GM12874 (cell line): Measurements from ENCODE around the gene UBE2J2.
A peak's percentile ranks its signal among the peaks of the same experiment; 100 is the strongest.

Experiments
- TF ChIP-seq, protein P1 (sequence below): IDR thresholded peaks from 2 replicates; pipeline ENCODE4 v1.5.1; 2011; ENCODE audit warnings: low read depth, mild to moderate bottlenecking, control low read depth, low read length, moderate library complexity; ENCODE audit not compliant: insufficient read depth

UBE2J2 gene

DNA sequence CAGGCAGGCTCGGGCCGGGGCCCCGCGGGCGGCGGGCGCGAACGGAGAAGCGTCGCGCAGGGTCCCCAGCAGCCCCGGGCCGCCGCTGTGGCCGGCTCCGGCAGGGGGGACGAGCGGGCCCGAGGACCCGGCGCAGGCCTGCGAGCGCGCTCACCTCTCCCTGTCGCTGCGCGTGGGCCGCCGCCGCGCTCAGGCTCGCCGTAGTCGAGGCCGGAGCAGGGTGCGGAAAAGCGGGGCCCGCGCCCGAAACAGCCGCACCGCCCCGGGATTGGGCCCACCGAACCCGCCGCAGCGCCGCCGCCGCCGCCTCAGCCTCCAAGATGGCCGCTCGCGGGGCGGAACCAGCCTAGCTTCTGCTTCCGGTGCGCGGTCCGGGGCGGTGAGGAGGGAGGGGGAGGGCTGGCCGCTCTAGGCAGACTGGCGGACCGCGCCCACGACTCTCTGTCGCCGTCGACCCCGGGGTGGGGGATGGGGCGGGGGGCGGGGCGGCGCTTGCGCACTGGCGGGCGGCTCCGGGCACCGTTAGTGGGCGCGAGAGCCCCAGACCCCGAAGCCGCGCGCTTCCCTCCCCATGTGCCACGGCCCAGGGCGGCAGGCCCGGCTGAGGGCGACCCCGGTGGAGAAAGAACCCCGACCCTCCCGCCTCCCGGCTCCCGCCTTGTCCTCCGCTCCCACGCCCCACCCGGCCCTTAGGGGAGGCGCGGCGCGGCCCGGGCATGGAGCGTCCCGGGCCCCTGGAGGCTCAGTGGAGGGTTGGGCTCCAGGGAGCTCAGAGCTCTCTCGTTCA, at the start of gene UBE2J2:
UBE2J2 (minus strand) TSS at position 343 of the 787 bp plus-strand sequence. CDS start 5,862 bp downstream, outside the sequence.
- TF ChIP-seq, protein P1, sequence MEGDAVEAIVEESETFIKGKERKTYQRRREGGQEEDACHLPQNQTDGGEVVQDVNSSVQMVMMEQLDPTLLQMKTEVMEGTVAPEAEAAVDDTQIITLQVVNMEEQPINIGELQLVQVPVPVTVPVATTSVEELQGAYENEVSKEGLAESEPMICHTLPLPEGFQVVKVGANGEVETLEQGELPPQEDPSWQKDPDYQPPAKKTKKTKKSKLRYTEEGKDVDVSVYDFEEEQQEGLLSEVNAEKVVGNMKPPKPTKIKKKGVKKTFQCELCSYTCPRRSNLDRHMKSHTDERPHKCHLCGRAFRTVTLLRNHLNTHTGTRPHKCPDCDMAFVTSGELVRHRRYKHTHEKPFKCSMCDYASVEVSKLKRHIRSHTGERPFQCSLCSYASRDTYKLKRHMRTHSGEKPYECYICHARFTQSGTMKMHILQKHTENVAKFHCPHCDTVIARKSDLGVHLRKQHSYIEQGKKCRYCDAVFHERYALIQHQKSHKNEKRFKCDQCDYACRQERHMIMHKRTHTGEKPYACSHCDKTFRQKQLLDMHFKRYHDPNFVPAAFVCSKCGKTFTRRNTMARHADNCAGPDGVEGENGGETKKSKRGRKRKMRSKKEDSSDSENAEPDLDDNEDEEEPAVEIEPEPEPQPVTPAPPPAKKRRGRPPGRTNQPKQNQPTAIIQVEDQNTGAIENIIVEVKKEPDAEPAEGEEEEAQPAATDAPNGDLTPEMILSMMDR: 0 out of 2 replicates have a peak, but pooled peaks have one; percentile 3

DNA sequence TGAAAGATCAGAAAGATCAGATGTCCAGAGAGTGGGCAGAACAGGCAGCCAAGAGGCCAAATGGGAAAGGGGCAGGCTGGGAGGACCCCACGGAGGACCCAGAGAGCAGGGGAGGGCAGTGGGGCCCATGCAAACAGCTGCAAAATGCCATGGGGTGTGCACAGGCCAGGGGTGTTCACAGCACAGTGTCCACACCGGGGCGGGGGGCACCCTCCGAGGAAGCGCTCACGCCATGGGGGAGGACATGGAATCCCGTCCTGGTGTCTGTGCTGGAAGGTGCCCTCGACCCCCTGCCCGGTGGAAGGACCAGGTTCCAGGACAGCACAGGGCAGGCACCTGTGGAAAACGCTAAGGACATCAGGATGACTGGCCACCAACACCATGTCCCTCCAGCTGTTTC, 49.3 kb upstream of the UBE2J2 start:
- TF ChIP-seq, protein P1: no peak

DNA sequence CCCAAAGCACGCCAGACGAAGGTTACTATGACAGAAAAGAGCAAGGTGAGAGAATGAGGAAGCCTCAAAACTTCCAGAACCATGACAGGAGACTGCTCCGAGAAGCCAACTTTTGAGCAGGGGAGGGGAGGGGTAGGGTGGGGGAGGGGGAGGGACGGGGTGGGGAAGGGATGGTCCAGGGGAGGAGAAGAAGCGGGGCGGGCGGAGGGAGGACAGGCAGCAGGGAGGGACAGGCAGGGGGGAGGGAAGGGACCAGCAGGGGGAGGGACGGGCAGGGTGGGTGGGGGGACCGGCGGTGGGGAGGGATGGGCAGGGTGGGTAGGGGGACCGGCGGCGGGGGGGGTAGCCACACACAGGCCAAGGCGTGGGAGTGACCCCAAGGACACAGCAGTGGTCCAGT, 48.8 kb upstream of the UBE2J2 start:
- TF ChIP-seq, protein P1: no peak

DNA sequence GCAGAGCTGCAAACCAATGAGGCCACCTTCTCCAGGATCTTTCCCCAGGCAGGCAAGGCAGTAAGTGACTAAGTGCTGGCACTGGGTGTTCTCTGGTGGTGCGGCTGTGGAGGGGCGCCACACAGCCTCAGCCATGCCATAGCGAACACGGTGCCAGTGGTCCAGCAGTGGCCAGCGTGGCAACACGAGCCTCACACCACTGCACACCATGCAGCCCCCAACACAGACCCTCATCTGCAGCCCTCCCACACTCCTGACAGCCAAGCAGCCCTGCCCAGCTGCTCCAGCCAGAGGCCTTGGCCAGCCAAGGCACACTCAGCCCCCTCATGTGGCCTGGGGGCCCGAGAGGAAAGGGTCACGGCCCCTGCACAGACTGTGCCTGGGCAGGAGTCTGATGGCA, 47.8 kb upstream of the UBE2J2 start:
- TF ChIP-seq, protein P1: no peak

DNA sequence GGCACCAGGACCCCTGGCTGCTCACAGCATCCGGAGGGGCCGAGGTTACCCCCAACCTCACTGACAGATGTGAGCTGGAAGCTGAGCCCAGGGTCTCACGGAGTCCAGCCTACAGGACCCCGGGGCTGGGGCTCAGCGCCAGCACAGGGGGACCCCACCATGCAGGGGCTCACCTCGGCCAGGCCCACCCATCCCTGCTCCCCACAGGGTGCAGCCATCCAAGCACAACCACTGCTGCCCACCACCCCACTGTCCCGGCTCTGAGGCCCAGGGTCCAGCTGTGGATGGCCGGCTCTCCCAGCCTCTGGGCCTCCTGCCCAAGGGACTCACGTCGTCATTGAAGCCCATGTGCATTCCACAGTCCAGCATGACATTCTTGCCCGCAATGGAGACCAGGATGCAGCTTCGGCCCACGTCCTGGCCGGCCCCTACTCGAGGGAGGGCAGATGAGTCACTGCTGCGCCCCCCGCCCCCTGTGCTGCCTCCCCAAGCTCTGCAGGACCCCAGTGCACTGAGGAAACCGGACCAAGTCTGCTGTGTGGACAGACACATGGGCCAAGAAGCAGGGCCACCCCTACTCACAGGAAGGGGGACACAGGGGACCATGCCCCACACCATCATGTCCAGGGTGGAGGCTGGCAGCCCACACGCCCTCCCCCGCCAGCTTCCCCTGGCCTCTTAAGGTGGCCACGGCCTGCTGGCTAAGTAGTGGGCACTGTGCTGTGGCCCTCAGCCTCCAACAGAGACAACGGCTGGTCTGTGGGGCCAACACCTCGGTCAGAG, 47.2 kb upstream of the UBE2J2 start:
- TF ChIP-seq, protein P1: no peak

DNA sequence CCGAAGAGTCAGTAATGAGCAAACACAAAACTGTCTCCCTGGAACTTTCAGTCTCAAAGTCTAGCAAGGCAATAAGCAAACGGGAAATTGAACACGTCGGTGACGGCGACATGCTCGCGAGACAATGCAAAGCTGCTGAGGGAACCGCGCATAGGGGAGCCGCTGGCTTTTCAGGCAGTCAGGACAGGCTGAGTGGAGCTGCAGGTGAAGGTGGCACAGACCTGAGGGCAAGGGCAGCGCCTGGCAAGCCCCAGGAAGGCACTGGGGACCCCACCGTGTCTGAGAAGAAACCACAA, 45.9 kb upstream of the UBE2J2 start:
- TF ChIP-seq, protein P1: no peak

DNA sequence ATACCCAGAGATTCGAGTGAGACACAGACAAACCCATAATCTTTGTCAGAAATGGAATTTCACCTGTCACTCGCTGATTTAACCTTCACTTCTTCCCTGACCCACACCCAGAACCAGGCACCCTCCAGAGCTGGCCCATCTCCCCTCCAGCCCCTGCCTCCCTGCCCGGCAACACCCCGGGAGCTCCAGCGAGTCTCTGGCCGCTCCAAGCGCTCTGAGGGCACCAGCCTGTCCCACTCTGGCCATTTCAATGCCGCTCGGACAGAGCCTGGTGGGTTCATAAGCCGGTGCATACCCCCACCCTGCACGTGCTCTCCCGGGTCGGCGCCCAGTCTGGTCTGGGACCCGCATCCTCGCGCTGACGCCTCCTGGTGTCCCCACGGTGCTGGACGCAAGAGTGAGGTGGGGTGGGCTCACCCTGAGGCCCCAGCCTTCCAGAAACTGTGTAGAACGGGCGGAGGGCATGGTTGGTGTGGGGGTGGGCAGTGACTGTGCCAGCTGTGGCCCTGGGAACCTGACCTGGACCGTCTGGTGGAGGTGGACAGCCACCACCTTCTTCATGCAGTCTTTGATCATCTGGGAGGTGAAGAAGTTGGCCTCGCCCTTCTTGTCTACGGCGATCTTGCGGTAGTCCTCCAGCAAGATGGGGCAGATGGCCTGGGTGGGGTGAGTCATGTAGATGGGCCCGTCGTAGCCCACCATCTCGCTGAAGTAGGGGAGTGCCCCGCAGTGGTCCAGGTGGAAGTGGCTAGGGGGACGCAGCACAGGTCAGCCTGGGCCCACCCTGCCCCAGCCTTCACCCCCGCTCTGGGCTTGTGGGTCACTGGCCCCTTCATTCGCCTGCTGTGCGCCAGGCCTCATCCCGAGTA, 45.4 kb upstream of the UBE2J2 start:
- TF ChIP-seq, protein P1: no peak
